ENCODE results near the gene TFPI2. TPM values are rescaled to one million over a fixed set of nuclear protein-coding genes. Genes with fewer than 3 reads are reported as not detected.

The TFPI2 gene
- total RNA-seq, 2 donors from 2014 or later = 1.7 to 10.3 TPM

- Histone ChIP-seq H3K4me3 (no peak overlapping the region), H3K27ac (no peak overlapping the region), H3K36me3 (no peaks in the 10 kb centered on the region), H3K9me3 (no peaks in the 10 kb centered on the region), H3K4me1 (replicated peaks) (no peaks in the 10 kb centered on the region), H3K27me3 (replicated peaks; ENCODE audit: insufficient read depth) (no peaks in the 10 kb centered on the region)
- intact Hi-C loops (cut with DNase I) = no loop called here
- DNase-seq (ENCODE audit: low spot score) = no peak
- TF ChIP-seq POLR2AphosphoS5 (IDR thresholded peaks at IDR 0.05) = no peak
- TF ChIP-seq POLR2A (IDR thresholded peaks at IDR 0.05) = no peak
- no peak for TF ChIP-seq CTCF (IDR thresholded peaks at IDR 0.05)
Observed at GRCh38 chr7:93856323-93856722, 34.2 kb downstream of the TFPI2 start.

DNA sequence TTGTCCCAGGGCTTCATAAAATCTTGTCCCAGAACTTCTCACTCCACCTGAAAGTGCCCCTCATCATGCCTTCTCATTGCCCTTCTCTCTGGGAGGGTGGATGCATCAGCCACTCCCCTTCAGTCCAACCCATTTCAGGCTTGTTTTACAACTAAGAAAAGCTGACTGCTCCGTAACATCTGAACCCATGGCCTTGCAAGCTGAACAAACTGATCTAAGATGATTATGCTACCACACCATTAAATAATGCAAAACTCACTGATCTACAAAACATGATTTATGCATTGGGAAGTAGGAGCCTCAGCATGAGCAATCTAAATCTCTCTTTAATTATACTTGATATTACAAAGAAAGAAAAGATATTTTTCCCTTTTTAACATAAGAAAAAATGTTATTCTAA is 34.8 kb downstream of the TFPI2 start:
- intact Hi-C loops (cut with DNase I) = no loop called here
- Histone ChIP-seq H3K9me3 (no peaks in the 10 kb centered on the region), H3K36me3 (no peaks in the 10 kb centered on the region), H3K4me1 (replicated peaks) (no peaks in the 10 kb centered on the region), H3K27ac (no peak overlapping the region), H3K27me3 (replicated peaks; ENCODE audit: insufficient read depth) (no peaks in the 10 kb centered on the region), H3K4me3 (no peak overlapping the region)
- 50% methylated on average over 1 of the region's 1 CpG for WGBS
- TF ChIP-seq CTCF (IDR thresholded peaks at IDR 0.05) (no peak), POLR2A (IDR thresholded peaks at IDR 0.05) (no peak), POLR2AphosphoS5 (IDR thresholded peaks at IDR 0.05) (no peak)
- DNase-seq (ENCODE audit: low spot score) = no peak

GRCh38 chr7:93854480-93854879 is 36.1 kb downstream of the TFPI2 start:
- Histone ChIP-seq H3K36me3 (no peaks in the 10 kb centered on the region), H3K4me1 (replicated peaks) (no peaks in the 10 kb centered on the region), H3K27ac (no peak overlapping the region), H3K27me3 (replicated peaks; ENCODE audit: insufficient read depth) (no peaks in the 10 kb centered on the region), H3K9me3 (no peaks in the 10 kb centered on the region), H3K4me3 (no peak overlapping the region)
- intact Hi-C loops (cut with DNase I) = no loop called here
- no peak for DNase-seq (ENCODE audit: low spot score)
- TF ChIP-seq CTCF (IDR thresholded peaks at IDR 0.05) (no peak), POLR2AphosphoS5 (IDR thresholded peaks at IDR 0.05) (no peak), POLR2A (IDR thresholded peaks at IDR 0.05) (no peak)
- WGBS = 93% methylated on average over 1 of the region's 1 CpG

DNA sequence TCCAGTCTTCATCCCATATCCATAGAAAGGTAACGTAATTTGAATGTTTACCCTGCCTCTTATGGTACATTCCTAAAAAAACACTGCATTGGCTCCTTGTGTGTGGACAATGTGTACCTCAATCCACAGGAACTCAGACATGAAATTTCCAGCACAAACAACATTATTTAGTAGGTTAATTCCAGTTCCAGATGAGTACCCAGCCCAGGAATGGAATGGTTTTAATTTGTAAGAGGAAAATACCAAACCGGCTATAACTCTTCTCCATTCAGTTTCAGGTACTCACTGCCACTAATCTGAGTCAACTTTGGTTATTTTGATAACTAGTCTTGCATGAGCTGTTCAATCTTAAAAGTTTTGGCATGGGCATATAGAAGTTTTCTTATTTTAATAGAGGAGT is 39.0 kb downstream of the TFPI2 start:
- no peak for DNase-seq (ENCODE audit: low spot score)
- Histone ChIP-seq H3K36me3 (no peaks in the 10 kb centered on the region), H3K9me3 (no peaks in the 10 kb centered on the region), H3K4me3 (no peak overlapping the region), H3K27me3 (replicated peaks; ENCODE audit: insufficient read depth) (no peaks in the 10 kb centered on the region), H3K27ac (no peak overlapping the region), H3K4me1 (replicated peaks) (no peaks in the 10 kb centered on the region)
- intact Hi-C loops (cut with DNase I) = no loop called here
- 89% methylated on average over 2 of the region's 2 CpGs for WGBS
- TF ChIP-seq CTCF (IDR thresholded peaks at IDR 0.05) (no peak), POLR2AphosphoS5 (IDR thresholded peaks at IDR 0.05) (no peak), POLR2A (IDR thresholded peaks at IDR 0.05) (no peak)

GRCh38 chr7:93843260-93843659 is 47.3 kb downstream of the TFPI2 start:
- H3K9me3 ChIP-seq = no peaks in the 10 kb centered on the region
- no peaks in the 10 kb centered on the region for H3K36me3 ChIP-seq
- H3K27ac ChIP-seq = no peak overlapping the region
- 62% methylated on average over 1 of the region's 1 CpG for WGBS
- H3K4me1 ChIP-seq (replicated peaks) = no peaks in the 10 kb centered on the region
- DNase-seq (ENCODE audit: low spot score) = no peak
- H3K4me3 ChIP-seq = no peak overlapping the region
- TF ChIP-seq CTCF (IDR thresholded peaks at IDR 0.05) = no peak
- no peak for TF ChIP-seq POLR2AphosphoS5 (IDR thresholded peaks at IDR 0.05)
- TF ChIP-seq POLR2A (IDR thresholded peaks at IDR 0.05) = no peak
- H3K27me3 ChIP-seq (replicated peaks; ENCODE audit: insufficient read depth) = no peaks in the 10 kb centered on the region
- intact Hi-C loops (cut with DNase I) = no loop called here

Data from prostate gland (tissue), 2 donors.